ENCODE measurements around the gene LRIG3.
"Not testable (repeated sequence)": the region's sequence is repeated elsewhere in the genome, so short reads cannot be mapped to it uniquely, and the experiment has no call there.

LRIG3 gene

GRCh38 chr12:58955849-58956248 lies 35.5 kb upstream of the LRIG3 start:
- no peak overlapping the region for H3K4me3 ChIP-seq (ENCODE audit: insufficient read depth, low read depth, low read length)
- peak overlapping the region; percentile 9 for H3K27ac ChIP-seq (ENCODE audit: insufficient read depth, low read depth, low read length, poor library complexity, severe bottlenecking)
- no peaks in the 10 kb centered on the region for H3K9me3 ChIP-seq (ENCODE audit: control insufficient read depth, low read length)
- 67 to 81% methylated on average over 1 of the region's 1 CpG for WGBS, 2 experiments
- peaks cover 12% of the 10 kb centered on the region for H3K4me1 ChIP-seq (ENCODE audit: control insufficient read depth, insufficient read depth, low read length)
- H3K36me3 ChIP-seq (ENCODE audit: control insufficient read depth, insufficient read depth, low read length), result no peaks in the 10 kb centered on the region
- no peaks in the 10 kb centered on the region for H3K27me3 ChIP-seq (ENCODE audit: control insufficient read depth, insufficient read depth, low read length, poor library complexity, severe bottlenecking)

DNA sequence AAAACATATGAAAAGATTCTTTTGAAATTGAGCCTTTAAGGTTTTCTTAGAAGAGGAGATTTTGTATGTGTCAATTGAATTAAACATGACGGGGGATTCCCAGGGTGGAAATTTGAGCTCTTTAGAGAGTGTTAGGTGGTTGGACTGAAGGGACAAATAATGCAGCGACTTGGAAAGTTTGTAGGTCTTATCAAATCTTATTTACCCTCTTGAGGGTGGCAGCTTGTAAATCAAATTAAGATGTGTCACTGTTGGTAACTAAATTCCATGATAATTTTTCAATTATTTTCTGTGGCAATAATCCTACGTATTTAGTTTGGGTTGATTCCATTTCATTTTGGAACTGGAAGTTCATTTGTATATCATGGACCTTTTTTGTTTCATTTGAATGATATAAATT lies 33.7 kb upstream of the LRIG3 start:
- Histone ChIP-seq H3K9me3 (ENCODE audit: control insufficient read depth, low read length) (no peaks in the 10 kb centered on the region), H3K4me3 (ENCODE audit: insufficient read depth, low read depth, low read length) (no peak overlapping the region), H3K36me3 (ENCODE audit: control insufficient read depth, insufficient read depth, low read length) (no peaks in the 10 kb centered on the region), H3K27ac (ENCODE audit: insufficient read depth, low read depth, low read length, poor library complexity, severe bottlenecking) (no peak overlapping the region), H3K4me1 (ENCODE audit: control insufficient read depth, insufficient read depth, low read length) (peaks cover 12% of the 10 kb centered on the region), H3K27me3 (ENCODE audit: control insufficient read depth, insufficient read depth, low read length, poor library complexity, severe bottlenecking) (no peaks in the 10 kb centered on the region)
- WGBS, 2 experiments, result 94 to 97% methylated on average over 2 to 3 of the region's 3 CpGs

DNA sequence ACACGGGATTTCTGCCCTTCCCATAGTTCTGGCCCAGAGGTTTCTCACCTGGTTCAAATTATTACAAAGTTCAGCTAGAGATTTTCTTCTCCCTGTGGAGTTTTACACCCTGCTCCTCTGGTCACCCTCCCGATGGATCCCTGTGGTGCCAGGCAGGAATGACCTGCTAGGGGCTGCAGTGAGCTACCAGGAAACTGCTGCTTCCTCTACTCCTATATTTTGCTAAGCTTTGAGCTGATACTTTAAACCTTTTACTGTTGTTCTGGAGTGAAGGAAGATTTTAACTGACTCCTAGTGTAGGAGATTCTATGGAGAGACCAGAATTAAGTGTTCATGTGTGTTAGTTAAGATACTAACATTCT lies 30.4 kb upstream of the LRIG3 start:
- Histone ChIP-seq H3K36me3 (ENCODE audit: control insufficient read depth, insufficient read depth, low read length) (no peaks in the 10 kb centered on the region), H3K9me3 (ENCODE audit: control insufficient read depth, low read length) (no peaks in the 10 kb centered on the region), H3K27ac (ENCODE audit: insufficient read depth, low read depth, low read length, poor library complexity, severe bottlenecking) (no peak overlapping the region), H3K27me3 (ENCODE audit: control insufficient read depth, insufficient read depth, low read length, poor library complexity, severe bottlenecking) (no peaks in the 10 kb centered on the region), H3K4me1 (ENCODE audit: control insufficient read depth, insufficient read depth, low read length) (no peaks in the 10 kb centered on the region), H3K4me3 (ENCODE audit: insufficient read depth, low read depth, low read length) (no peak overlapping the region)
- 79 to 88% methylated on average over 2 of the region's 2 CpGs for WGBS, 2 experiments

DNA sequence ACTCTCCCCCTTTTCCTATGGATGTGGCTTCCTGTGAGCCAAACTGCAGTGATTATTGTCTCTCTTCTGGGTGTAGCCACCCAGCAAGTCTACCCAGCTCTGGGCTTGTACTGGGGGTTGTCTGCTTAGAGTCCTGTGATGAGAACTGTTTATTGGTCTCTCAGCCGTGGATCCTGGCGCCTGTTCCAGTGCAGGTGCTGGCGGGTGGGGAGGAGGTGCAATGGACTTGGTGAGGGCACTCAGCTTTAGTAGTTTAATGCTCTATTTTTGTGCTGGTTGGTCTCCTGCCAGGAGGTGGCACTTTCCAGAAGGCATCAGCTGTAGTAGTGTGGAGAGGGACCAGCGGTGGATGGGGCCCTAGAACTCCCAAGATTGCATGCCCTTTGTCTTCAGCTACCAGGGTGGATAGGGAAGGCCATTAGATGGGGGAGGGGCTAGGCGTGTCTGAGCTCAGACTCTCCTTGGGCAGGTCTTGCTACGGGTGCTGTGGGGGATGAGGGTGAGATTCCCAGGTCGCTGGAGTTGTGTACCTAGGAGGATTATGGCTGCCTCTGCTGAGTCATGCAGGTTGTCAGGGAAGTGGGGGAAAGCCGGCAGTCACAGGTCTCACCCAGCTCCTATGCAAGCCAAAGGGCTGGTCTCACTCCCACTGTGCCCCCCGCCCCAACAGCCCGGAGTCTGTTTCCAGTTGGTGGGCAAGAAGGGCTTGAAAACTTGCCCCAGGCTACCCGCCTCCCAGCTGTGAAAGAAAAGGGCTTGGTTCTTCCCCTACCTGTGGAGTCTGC lies 29.8 kb upstream of the LRIG3 start:
- not testable (repeated sequence) for H3K4me1 ChIP-seq (ENCODE audit: control insufficient read depth, insufficient read depth, low read length); H3K27ac ChIP-seq (ENCODE audit: insufficient read depth, low read depth, low read length, poor library complexity, severe bottlenecking); H3K36me3 ChIP-seq (ENCODE audit: control insufficient read depth, insufficient read depth, low read length); H3K4me3 ChIP-seq (ENCODE audit: insufficient read depth, low read depth, low read length); H3K27me3 ChIP-seq (ENCODE audit: control insufficient read depth, insufficient read depth, low read length, poor library complexity, severe bottlenecking); H3K9me3 ChIP-seq (ENCODE audit: control insufficient read depth, low read length)
- 83 to 85% methylated on average over 11 of the region's 11 CpGs for WGBS, 2 experiments

DNA sequence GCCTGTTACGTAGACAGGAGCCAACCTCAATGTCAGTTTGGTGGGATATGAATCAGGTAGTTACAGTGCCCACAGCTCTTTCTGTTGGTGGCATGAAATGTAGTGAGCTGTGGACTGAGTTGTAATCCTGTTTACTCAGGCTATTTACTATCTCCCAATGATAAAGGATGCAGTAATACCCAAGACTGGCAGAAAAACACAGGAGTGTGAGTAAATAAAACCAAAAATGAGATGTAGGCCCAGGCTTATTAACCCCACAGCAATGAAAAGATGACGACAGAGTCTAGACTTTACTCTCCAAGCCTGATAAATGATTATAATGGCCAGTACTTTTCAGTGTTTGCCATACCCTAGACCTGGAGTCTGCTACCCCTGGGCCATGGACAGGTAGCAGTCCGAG lies 22.8 kb upstream of the LRIG3 start:
- no peaks in the 10 kb centered on the region for H3K27me3 ChIP-seq (ENCODE audit: control insufficient read depth, insufficient read depth, low read length, poor library complexity, severe bottlenecking)
- no peaks in the 10 kb centered on the region for H3K36me3 ChIP-seq (ENCODE audit: control insufficient read depth, insufficient read depth, low read length)
- 89 to 93% methylated on average over 3 of the region's 3 CpGs for WGBS, 2 experiments
- no peak overlapping the region for H3K4me3 ChIP-seq (ENCODE audit: insufficient read depth, low read depth, low read length)
- no peak overlapping the region for H3K27ac ChIP-seq (ENCODE audit: insufficient read depth, low read depth, low read length, poor library complexity, severe bottlenecking)
- no peaks in the 10 kb centered on the region for H3K9me3 ChIP-seq (ENCODE audit: control insufficient read depth, low read length)
- no peaks in the 10 kb centered on the region for H3K4me1 ChIP-seq (ENCODE audit: control insufficient read depth, insufficient read depth, low read length)

- no peak overlapping the region for H3K4me3 ChIP-seq (ENCODE audit: insufficient read depth, low read depth, low read length)
- no peaks in the 10 kb centered on the region for H3K9me3 ChIP-seq (ENCODE audit: control insufficient read depth, low read length)
- 92% methylated on average over 2 of the region's 2 CpGs; no CpG with 5 or more reads in 1 of the 2 experiments for WGBS, 2 experiments
- no peaks in the 10 kb centered on the region for H3K27me3 ChIP-seq (ENCODE audit: control insufficient read depth, insufficient read depth, low read length, poor library complexity, severe bottlenecking)
- H3K36me3 ChIP-seq (ENCODE audit: control insufficient read depth, insufficient read depth, low read length), result no peaks in the 10 kb centered on the region
- no peaks in the 10 kb centered on the region for H3K4me1 ChIP-seq (ENCODE audit: control insufficient read depth, insufficient read depth, low read length)
- H3K27ac ChIP-seq (ENCODE audit: insufficient read depth, low read depth, low read length, poor library complexity, severe bottlenecking), result no peak overlapping the region
Measured at GRCh38 chr12:58942345-58942744, 22.0 kb upstream of the LRIG3 start.

DNA sequence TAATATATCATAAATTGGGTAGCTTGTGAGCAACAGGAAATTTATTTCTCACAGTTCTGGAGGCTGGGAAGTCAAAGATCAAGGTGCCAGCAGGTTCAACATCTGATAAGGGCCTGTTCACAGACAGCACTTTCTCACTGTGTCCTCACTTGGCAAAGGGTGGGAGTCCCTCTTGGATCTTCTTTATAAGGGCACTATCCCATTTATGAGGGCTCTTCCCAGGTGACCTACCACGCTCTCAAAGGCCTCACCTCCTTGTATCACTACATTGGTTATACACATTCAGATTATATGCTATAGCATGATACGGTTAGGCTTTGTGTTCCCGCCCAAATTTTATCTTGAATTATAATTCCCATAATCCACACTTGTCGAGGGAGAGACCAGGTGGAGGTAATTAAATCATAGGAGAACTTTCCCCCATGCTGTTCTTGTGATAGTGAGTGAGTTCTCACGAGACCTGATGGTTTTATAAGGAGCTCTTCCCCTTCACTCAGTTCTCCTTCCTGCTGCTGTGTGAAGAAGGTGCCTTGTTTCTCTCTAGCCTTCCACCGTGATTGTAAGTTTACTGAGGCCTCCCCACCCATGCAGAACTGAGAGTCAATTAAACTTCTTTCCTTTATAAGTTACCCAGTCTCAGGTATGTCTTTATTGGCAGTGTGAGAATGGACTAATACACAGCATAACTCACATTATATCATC lies 19.2 kb upstream of the LRIG3 start:
- WGBS, 2 experiments, result 88 to 93% methylated on average over 4 to 6 of the region's 6 CpGs

DNA sequence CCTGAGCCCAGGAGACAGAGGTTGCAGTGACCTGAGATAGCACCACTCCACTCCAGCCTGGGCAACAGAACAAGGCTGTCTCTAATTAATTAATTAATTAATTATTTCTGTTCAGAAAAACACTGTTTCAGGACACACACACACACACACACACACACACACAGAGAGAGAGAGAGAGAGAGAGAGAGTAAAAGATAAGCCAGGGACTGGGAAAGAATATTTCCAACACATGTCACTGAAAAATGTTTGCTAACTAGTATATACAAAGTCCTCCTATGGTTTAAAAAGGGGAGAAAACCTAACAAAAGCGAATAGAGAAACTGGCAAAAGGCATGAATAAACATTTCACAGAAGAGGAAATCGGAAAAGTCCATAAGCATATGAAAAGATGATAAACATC lies 18.1 kb upstream of the LRIG3 start:
- Histone ChIP-seq H3K36me3 (ENCODE audit: control insufficient read depth, insufficient read depth, low read length) (no peaks in the 10 kb centered on the region), H3K4me1 (ENCODE audit: control insufficient read depth, insufficient read depth, low read length) (no peaks in the 10 kb centered on the region), H3K9me3 (ENCODE audit: control insufficient read depth, low read length) (no peaks in the 10 kb centered on the region), H3K27ac (ENCODE audit: insufficient read depth, low read depth, low read length, poor library complexity, severe bottlenecking) (no peak overlapping the region), H3K27me3 (ENCODE audit: control insufficient read depth, insufficient read depth, low read length, poor library complexity, severe bottlenecking) (no peaks in the 10 kb centered on the region), H3K4me3 (ENCODE audit: insufficient read depth, low read depth, low read length) (no peak overlapping the region)
- WGBS, 2 experiments, result 91% methylated on average over 1 of the region's 2 CpGs; no CpG with 5 or more reads in 1 of the 2 experiments

More for the DNA sequence above, 19.2 kb upstream of the LRIG3 start:
- no peak overlapping the region for H3K4me3 ChIP-seq (ENCODE audit: insufficient read depth, low read depth, low read length)
- no peak overlapping the region for H3K27ac ChIP-seq (ENCODE audit: insufficient read depth, low read depth, low read length, poor library complexity, severe bottlenecking)
- no peaks in the 10 kb centered on the region for H3K36me3 ChIP-seq (ENCODE audit: control insufficient read depth, insufficient read depth, low read length)
- H3K27me3 ChIP-seq (ENCODE audit: control insufficient read depth, insufficient read depth, low read length, poor library complexity, severe bottlenecking), result no peaks in the 10 kb centered on the region
- H3K4me1 ChIP-seq (ENCODE audit: control insufficient read depth, insufficient read depth, low read length), result no peaks in the 10 kb centered on the region
- H3K9me3 ChIP-seq (ENCODE audit: control insufficient read depth, low read length), result no peaks in the 10 kb centered on the region

DNA sequence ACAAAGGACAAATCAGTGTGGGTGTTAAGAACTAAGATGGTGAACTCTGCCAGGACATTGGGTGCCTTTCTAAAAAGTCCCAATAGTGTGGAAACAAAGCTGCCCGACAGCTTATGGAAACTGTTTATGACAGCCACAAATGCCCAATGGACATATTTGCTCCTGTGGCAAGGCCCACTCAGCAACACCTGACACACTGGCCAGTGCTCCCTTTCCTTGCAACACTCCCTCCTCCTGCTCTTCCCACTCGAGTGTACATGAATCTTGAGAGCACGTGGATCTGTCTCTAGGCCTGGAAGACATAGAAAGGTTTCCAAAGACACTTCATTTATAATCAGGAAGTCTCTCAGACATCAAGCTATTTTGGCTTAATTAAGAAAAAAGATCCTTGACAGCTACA lies 14.2 kb upstream of the LRIG3 start:
- no peaks in the 10 kb centered on the region for H3K4me1 ChIP-seq (ENCODE audit: control insufficient read depth, insufficient read depth, low read length)
- 93 to 94% methylated on average over 3 of the region's 3 CpGs for WGBS, 2 experiments
- no peaks in the 10 kb centered on the region for H3K9me3 ChIP-seq (ENCODE audit: control insufficient read depth, low read length)
- H3K4me3 ChIP-seq (ENCODE audit: insufficient read depth, low read depth, low read length), result no peak overlapping the region
- H3K27ac ChIP-seq (ENCODE audit: insufficient read depth, low read depth, low read length, poor library complexity, severe bottlenecking), result no peak overlapping the region
- H3K36me3 ChIP-seq (ENCODE audit: control insufficient read depth, insufficient read depth, low read length), result no peaks in the 10 kb centered on the region
- no peaks in the 10 kb centered on the region for H3K27me3 ChIP-seq (ENCODE audit: control insufficient read depth, insufficient read depth, low read length, poor library complexity, severe bottlenecking)

DNA sequence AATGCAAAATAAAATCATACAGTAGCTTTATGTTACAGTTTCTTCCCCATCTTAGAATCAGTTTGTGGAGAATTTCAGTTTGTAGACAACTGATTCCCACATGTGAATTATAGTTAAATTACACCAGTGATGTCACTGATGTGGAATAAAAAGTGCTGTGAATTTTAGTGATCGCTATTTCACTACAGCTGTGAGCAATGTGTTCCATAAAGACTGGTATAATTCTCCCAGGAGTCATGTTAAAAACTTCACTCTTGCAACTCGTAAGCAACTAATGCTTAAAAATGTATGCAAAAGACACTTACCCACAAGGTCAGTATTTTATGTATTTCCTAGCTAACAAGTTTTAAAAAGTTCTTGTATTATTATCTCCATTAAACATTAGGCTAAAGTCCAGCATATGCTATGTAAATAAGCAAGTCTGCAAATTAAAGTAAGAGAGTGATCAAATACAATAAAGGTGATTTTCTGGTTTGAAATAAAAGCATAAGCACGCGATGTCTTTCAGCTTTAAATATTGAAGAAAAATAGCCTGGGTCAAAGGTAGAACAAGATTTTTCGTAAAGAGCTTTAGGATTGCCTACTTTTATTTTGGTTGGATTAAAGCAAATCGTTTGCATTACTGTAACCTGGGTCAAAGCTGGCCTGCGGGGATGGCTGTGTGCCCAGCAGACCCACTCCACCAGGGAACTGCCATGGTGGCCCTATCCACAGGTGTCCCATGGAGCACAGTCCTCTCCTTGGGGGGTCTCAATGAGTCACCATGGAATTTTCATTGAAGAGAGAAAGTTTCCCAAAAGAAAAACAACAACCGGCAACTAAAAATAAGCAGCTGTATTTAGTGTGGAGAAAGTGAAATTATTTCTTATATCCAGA lies 12.7 kb upstream of the LRIG3 start:
- WGBS, 2 experiments, result 83 to 93% methylated on average over 6 to 7 of the region's 8 CpGs
- H3K9me3 ChIP-seq (ENCODE audit: control insufficient read depth, low read length), result no peaks in the 10 kb centered on the region
- no peaks in the 10 kb centered on the region for H3K27me3 ChIP-seq (ENCODE audit: control insufficient read depth, insufficient read depth, low read length, poor library complexity, severe bottlenecking)
- H3K4me3 ChIP-seq (ENCODE audit: insufficient read depth, low read depth, low read length), result no peak overlapping the region
- H3K4me1 ChIP-seq (ENCODE audit: control insufficient read depth, insufficient read depth, low read length), result no peaks in the 10 kb centered on the region
- H3K36me3 ChIP-seq (ENCODE audit: control insufficient read depth, insufficient read depth, low read length), result no peaks in the 10 kb centered on the region
- H3K27ac ChIP-seq (ENCODE audit: insufficient read depth, low read depth, low read length, poor library complexity, severe bottlenecking), result no peak overlapping the region
